Measurements from ENCODE around the gene PSEN1.
"Not testable (repeated sequence)": the region's sequence is repeated elsewhere in the genome, so short reads cannot be mapped to it uniquely, and the experiment has no call there.

PSEN1 gene

GRCh38 chr14:73167727-73168126 lies 31.4 kb downstream of the PSEN1 start:
- no peak for DNase-seq

- DNase-seq = no peak
Observed at GRCh38 chr14:73168274-73168673, 32.0 kb downstream of the PSEN1 start.

- DNase-seq = no peak
Observed at GRCh38 chr14:73168691-73169090, 32.4 kb downstream of the PSEN1 start.

GRCh38 chr14:73169855-73170254 lies 33.5 kb downstream of the PSEN1 start:
- not testable (repeated sequence) for DNase-seq

- no peak for DNase-seq
Observed at GRCh38 chr14:73170686-73171085, 34.4 kb downstream of the PSEN1 start.

GRCh38 chr14:73172500-73172899 lies 36.2 kb downstream of the PSEN1 start:
- no peak for DNase-seq

- peak; percentile 53 for DNase-seq
Observed at GRCh38 chr14:73173092-73173735, 36.9 kb downstream of the PSEN1 start.

GRCh38 chr14:73176685-73177084 lies 40.4 kb downstream of the PSEN1 start:
- no peak for DNase-seq

- peak; percentile 37 for DNase-seq
Observed at GRCh38 chr14:73180385-73180805, 44.1 kb downstream of the PSEN1 start.

- not testable (repeated sequence) for DNase-seq
Observed at GRCh38 chr14:73180969-73181368, 44.7 kb downstream of the PSEN1 start.

GRCh38 chr14:73188501-73188911 lies 52.2 kb downstream of the PSEN1 start:
- peak; percentile 73 for DNase-seq

- no peak for DNase-seq
Observed at GRCh38 chr14:73189651-73190050, 53.3 kb downstream of the PSEN1 start.

- no peak for DNase-seq
Observed at GRCh38 chr14:73191441-73191840, 55.1 kb downstream of the PSEN1 start.

GRCh38 chr14:73194306-73194705 lies 58.0 kb downstream of the PSEN1 start:
- not testable (repeated sequence) for DNase-seq

GRCh38 chr14:73198253-73198652 lies 61.9 kb downstream of the PSEN1 start:
- no peak for DNase-seq

GRCh38 chr14:73203527-73203926 lies 67.2 kb downstream of the PSEN1 start:
- no peak for DNase-seq

- DNase-seq = no peak
Observed at GRCh38 chr14:73207615-73208014, 71.3 kb downstream of the PSEN1 start.

- no peak for DNase-seq
Observed at GRCh38 chr14:73208390-73208789, 72.1 kb downstream of the PSEN1 start.

GRCh38 chr14:73208846-73209245 lies 72.5 kb downstream of the PSEN1 start:
- DNase-seq = no peak

- DNase-seq = peak; percentile 38
Observed at GRCh38 chr14:73209953-73210352, 73.6 kb downstream of the PSEN1 start.

GRCh38 chr14:73211251-73212040 lies 75.1 kb downstream of the PSEN1 start:
- no peak for DNase-seq

GRCh38 chr14:73216030-73216429 lies 79.7 kb downstream of the PSEN1 start:
- DNase-seq = no peak

- DNase-seq = no peak
Observed at GRCh38 chr14:73217411-73217810, 81.1 kb downstream of the PSEN1 start.

GRCh38 chr14:73220061-73220460 lies 83.8 kb downstream of the PSEN1 start:
- no peak for DNase-seq

All from fibroblast of upper back skin (primary cell).